ENCODE results near the gene JSRP1.
"Not testable (repeated sequence)": the region's sequence is repeated elsewhere in the genome, so short reads cannot be mapped to it uniquely, and the experiment has no call there.

JSRP1 gene

DNA sequence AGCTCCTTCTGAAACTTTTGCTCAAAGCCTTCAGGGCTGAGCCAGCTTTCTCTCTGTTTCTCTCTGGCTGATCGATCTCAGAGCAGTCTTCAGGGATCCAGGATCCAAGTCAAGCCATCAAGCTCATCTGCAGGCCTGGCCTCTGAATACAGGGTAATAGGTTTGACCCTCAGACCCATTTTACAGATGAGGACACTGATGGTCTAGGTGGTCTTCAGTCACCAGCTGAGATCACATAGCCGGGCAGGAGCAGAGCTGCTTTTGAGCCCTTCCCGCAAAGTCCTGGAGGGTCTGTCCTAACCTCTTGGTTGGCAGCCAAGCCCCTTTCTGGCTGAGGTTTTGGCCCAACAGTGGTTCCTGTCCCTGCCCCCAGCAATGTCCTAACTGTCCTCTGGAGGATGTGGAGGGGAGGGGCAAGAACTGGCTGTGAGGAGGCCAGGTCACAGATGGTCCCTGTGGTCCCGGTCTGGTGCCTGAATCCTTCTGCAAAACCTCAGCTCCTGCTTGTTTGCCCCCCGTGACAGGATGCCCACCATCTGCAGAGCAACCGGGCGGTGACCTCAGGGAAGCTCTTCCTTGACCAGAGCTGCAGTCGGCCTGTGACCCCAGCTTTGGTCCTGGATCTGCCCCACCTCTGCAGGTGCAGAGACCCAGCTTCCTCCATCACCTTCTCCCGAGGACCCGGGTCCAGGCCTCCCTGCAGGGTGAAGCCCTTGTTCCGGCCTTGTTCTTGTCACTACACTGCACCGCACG lies 31.5 kb upstream of the JSRP1 start:
- H3K27ac ChIP-seq = no peak overlapping the region
- TF ChIP-seq, protein P1, sequence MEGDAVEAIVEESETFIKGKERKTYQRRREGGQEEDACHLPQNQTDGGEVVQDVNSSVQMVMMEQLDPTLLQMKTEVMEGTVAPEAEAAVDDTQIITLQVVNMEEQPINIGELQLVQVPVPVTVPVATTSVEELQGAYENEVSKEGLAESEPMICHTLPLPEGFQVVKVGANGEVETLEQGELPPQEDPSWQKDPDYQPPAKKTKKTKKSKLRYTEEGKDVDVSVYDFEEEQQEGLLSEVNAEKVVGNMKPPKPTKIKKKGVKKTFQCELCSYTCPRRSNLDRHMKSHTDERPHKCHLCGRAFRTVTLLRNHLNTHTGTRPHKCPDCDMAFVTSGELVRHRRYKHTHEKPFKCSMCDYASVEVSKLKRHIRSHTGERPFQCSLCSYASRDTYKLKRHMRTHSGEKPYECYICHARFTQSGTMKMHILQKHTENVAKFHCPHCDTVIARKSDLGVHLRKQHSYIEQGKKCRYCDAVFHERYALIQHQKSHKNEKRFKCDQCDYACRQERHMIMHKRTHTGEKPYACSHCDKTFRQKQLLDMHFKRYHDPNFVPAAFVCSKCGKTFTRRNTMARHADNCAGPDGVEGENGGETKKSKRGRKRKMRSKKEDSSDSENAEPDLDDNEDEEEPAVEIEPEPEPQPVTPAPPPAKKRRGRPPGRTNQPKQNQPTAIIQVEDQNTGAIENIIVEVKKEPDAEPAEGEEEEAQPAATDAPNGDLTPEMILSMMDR (conservative IDR thresholded peaks at IDR 0.05) = no peak

DNA sequence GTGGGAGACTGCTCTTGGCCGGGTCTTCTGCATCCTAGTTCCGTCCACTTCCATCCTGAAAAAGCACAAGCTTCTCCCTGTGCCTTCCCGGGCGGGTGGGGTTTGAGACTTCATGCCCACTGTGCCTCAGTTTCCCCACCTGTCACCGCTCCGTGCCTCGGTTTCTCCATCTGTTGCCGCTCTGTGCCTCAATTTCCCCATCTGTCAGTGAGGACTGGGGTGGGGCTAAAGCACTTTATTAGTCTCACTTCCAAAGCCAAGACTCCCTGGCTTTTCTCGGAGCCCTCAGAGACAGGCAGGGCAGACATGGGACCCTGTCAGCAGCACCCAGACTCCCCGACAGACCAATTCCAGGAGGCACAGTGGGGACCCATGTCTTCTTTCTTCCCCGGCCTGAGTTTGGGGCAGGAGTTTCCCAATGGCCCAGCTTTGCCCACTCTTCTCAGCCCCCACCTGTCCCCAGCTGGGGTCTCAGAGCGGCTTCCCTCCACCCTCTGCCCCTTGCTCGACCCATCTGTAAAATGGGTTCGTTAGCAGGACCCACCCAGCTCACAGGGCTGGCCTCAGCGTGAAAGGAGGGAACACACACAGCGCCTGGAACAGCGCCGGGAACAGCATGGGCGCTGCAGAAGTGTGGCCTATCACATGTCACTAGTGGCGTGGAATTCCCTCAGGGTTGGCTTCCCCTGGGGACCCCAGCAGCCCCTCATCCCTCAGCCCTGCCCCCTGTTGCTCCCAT lies 30.4 kb upstream of the JSRP1 start:
- no peak overlapping the region for H3K27ac ChIP-seq
- TF ChIP-seq, protein P1 (conservative IDR thresholded peaks at IDR 0.05) = no peak

DNA sequence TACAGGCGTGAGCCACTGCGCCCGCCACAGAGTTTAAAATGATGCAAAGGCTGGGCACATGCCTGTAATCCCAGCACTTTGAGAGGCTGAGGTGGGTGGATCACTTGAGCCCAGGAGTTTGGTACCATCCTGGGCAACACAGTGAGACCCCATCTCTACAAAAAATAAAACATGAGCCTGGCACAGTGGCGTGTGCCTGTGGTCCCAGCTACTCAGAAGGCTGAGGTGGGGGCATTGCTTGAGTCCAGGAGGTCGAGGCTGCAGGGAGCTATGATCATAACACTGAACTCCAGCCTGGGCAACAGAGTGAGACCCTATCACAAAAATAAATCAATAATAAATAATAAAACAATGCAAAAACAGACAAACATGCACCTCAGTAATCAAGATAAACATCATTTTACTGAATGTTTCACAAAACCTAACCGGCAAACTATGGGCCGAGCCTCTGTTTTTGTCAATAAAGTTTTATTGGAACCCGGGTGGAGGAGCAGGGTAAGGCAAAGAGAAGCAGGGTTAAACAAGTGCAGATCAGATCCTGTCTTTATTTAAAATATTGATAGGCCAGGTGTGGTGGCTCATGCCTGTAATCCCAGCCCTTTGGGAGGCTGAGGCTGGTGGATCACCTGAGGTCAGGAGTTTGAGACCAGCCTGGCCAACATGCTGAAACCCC lies 27.8 kb upstream of the JSRP1 start:
- TF ChIP-seq, protein P1 (conservative IDR thresholded peaks at IDR 0.05) = no peak
- H3K27ac ChIP-seq = no peak overlapping the region

DNA sequence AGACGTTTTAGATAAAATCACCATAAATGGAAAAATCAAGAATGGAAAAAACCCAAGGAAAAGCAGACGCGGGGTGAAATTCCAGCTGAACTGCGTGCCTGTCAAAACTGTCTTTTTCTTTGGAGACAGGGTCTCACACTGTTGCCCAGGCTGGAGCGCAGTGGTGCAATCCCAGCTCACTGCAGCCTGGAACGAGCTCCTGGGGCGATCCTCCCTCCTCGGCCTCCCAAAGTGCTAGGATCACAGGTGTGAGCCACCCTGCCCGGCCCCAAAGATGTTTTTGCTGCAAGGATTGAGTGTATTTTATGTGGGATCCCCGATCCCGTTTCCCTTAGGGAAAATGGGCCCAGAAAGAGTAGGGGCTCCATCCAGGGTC lies 26.6 kb upstream of the JSRP1 start:
- H3K27ac ChIP-seq = no peak overlapping the region
- TF ChIP-seq, protein P1 (conservative IDR thresholded peaks at IDR 0.05) = no peak

DNA sequence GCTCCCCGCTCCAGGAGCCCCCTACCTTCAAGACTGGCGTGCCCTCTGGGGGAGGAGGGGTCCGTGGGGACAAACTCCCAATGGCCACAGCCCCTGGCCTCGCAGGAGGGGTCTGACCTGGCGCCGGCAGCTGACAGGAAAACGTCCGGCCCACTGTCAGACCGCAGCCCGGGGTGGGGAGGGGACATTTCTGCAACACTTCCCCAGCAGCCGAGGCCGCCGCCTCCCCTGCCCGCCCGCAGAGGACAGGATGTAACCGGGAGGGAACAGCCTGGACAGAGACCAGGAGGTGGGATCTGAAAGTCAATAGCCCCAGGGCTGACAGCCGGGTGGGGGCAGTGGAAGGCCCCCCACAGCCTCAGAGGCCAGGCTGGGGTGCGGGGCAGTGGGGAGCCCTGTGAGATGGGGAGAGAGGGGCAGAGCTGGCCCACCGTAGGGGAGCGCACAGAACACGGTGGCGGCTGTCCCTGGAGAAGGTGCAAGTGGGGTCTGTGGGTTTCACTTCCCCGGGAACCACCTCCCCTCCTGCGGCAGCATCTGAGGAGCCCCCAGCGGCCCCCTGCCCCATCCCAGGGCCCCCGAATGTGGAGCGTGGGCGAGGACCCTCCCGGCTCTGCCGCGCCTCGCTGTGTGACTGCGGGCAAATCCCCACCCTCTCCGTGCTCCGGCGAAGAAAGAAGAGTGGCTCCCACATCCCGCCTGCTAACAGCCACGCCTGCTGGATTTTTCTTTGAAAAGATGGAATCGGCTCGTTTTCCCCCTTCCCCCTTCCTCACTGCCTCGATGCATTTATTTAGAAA lies 26.0 kb upstream of the JSRP1 start, which contains the start of gene PEAK3:
Gene PEAK3, minus strand, starts transcription at position 114 of the 800 bp plus-strand sequence. CDS start 1,244 bp downstream, outside the sequence.
- TF ChIP-seq, protein P1 (conservative IDR thresholded peaks at IDR 0.05) = no peak
- no peak within 1 kb of the TSS for H3K27ac ChIP-seq

DNA sequence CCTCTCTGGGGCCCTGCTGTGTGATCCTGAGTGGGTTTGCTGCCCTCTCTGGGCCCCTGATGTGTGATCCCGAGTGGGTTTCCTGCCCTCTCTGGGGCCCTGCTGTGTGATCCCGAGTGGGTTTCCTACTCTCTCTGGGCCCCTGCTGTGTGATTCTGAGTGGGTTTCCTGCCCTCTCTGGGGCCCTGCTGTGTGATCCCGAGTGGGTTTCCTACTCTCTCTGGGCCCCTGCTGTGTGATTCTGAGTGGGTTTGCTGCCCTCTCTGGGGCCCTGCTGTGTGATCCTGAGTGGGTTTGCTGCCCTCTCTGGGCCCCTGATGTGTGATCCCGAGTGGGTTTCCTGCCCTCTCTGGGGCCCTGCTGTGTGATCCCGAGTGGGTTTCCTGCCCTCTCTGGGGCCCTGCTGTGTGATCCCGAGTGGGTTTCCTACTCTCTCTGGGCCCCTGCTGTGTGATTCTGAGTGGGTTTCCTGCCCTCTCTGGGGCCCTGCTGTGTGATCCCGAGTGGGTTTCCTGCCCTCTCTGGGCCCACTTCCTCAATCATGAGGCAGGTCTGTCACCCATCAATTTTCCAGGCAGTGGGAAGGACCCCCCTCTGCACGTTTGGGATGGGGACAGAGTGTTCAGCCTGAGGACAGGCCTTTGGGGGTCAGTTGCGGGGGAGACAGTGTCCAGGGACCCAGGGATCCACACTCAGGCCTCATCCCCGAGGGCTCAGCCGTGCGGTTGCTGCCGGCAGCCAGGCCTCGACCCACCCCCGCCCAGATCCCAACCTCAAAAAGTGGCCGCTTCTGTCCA lies 25.2 kb upstream of the JSRP1 start:
- not testable (repeated sequence) for H3K27ac ChIP-seq

DNA sequence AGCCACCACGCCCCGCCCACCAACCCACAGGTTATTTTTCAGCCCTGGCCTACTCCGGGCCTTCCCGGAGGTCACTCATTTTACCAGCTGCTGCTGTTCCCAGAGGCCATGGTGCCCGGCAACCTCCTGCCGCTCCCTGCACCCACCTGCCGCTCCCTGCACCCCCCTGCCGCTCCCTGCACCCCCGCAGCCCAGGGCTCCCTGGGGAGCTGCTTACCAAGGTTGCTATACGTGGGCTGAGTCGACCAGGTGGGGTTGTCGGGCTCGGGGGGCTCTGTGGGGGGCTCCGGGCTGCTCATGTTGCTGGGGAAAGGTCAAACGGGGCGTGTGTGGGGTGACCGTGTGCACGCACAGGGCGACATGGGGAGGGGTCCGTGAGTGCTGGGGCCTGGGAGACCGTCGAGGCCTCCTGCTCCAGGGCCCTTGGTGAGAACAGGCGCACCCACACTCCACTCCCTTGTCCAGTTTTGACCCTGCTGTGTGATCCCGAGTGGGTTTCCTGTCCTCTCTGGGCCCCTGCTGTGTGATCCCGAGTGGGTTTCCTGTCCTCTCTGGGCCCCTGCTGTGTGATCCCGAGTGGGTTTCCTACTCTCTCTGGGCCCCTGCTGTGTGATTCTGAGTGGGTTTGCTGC lies 24.5 kb upstream of the JSRP1 start:
- TF ChIP-seq, protein P1 (conservative IDR thresholded peaks at IDR 0.05) = no peak
- H3K27ac ChIP-seq = no peak overlapping the region
